ENCODE measurements around the gene HIVEP3. TPM values are rescaled to one million over a fixed set of nuclear protein-coding genes. Genes with fewer than 3 reads are reported as not detected.

HIVEP3 gene
- total RNA-seq, 4 donors from 2014 or later: 3.2 to 11.0 (median 4.2) TPM

GRCh38 chr1:41476807-41477361, 441.8 kb downstream of the HIVEP3 start:
- H3K4me1 ChIP-seq: peaks cover 36 to 67% (median 37%) of the 10 kb centered on the region in 3 donors

DNA sequence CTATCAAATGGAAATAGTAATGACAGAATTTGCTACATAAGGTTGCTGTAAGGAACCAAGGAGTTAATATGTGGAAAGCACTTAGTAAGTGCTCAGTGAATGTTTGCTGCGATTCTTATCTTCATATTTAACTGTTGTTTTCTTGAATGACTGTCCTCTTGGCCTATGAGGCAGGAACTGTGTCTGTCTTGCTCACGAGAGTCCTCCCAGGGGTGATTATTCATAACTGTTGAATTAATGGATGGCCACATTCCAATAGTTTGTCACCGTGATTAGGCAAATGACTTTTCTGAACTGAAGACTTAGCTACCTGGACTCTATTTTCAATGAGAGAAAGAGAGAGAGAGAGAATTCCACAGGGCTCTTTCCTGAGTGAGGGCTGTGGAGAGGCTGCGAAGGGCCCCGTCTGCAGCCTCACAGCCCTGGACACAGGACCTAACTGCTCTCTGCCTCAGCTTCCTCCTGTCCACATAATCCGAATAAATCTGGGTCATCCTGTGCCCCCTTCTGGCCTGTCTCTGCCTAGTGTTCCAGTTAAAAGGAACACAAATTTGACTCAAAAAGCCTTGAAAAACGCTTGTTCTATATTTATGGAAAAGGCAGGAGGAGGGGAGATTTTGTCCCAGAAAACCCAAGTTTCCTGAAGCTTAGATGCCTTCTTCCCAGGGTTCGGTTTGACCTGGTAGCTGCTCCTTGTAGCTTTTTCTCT, 442.7 kb downstream of the HIVEP3 start:
- Histone ChIP-seq H3K27me3 (no peaks in the 10 kb centered on the region), H3K9me3 (no peaks in the 10 kb centered on the region), H3K4me1 (peaks cover 36 to 65% (median 36%) of the 10 kb centered on the region in 3 donors), H3K4me3 (no peak overlapping the region), H3K36me3 (no peaks in the 10 kb centered on the region), H3K27ac (peak overlapping the region in 3 of 4 donors; percentile 71 to 77 (median 72))
- no peak for DNase-seq
- intact Hi-C loops (cut with DNase I): no loop called here
- TF ChIP-seq POLR2A (IDR thresholded peaks at IDR 0.05): no peak
- TF ChIP-seq, protein P1, sequence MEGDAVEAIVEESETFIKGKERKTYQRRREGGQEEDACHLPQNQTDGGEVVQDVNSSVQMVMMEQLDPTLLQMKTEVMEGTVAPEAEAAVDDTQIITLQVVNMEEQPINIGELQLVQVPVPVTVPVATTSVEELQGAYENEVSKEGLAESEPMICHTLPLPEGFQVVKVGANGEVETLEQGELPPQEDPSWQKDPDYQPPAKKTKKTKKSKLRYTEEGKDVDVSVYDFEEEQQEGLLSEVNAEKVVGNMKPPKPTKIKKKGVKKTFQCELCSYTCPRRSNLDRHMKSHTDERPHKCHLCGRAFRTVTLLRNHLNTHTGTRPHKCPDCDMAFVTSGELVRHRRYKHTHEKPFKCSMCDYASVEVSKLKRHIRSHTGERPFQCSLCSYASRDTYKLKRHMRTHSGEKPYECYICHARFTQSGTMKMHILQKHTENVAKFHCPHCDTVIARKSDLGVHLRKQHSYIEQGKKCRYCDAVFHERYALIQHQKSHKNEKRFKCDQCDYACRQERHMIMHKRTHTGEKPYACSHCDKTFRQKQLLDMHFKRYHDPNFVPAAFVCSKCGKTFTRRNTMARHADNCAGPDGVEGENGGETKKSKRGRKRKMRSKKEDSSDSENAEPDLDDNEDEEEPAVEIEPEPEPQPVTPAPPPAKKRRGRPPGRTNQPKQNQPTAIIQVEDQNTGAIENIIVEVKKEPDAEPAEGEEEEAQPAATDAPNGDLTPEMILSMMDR (IDR thresholded peaks at IDR 0.05): no peak
- WGBS, 2 donors: 42 to 53% methylated on average over 4 to 7 of the region's 8 CpGs

More at GRCh38 chr1:41476807-41477361, 441.8 kb downstream of the HIVEP3 start:
- Histone ChIP-seq H3K9me3 (no peaks in the 10 kb centered on the region), H3K36me3 (no peaks in the 10 kb centered on the region), H3K4me3 (no peak overlapping the region), H3K27me3 (no peaks in the 10 kb centered on the region), H3K27ac (peak overlapping the region; percentile 29 to 77 (median 72))
- no peak for TF ChIP-seq POLR2A (IDR thresholded peaks at IDR 0.05)
- TF ChIP-seq, protein P1 (IDR thresholded peaks at IDR 0.05): no peak
- DNase-seq: no peak
- WGBS, 2 donors: 51 to 60% methylated on average over 3 to 11 of the region's 11 CpGs
- intact Hi-C loops (cut with DNase I): no loop called here

- Histone ChIP-seq H3K9me3 (no peaks in the 10 kb centered on the region), H3K27ac (peak overlapping the region in 3 of 4 donors; percentile 71 to 77 (median 72)), H3K4me3 (no peak overlapping the region), H3K36me3 (no peaks in the 10 kb centered on the region), H3K4me1 (peaks cover 36 to 65% (median 36%) of the 10 kb centered on the region in 3 donors), H3K27me3 (no peaks in the 10 kb centered on the region)
- WGBS, 2 donors: 60 to 86% methylated on average over 1 to 3 of the region's 4 CpGs
- DNase-seq: no peak
- TF ChIP-seq, protein P1 (IDR thresholded peaks at IDR 0.05): no peak
- no peak for TF ChIP-seq POLR2A (IDR thresholded peaks at IDR 0.05)
- intact Hi-C loops (cut with DNase I): no loop called here
These were observed 443.4 kb downstream of the HIVEP3 start for GRCh38 chr1:41475346-41475745.

DNA sequence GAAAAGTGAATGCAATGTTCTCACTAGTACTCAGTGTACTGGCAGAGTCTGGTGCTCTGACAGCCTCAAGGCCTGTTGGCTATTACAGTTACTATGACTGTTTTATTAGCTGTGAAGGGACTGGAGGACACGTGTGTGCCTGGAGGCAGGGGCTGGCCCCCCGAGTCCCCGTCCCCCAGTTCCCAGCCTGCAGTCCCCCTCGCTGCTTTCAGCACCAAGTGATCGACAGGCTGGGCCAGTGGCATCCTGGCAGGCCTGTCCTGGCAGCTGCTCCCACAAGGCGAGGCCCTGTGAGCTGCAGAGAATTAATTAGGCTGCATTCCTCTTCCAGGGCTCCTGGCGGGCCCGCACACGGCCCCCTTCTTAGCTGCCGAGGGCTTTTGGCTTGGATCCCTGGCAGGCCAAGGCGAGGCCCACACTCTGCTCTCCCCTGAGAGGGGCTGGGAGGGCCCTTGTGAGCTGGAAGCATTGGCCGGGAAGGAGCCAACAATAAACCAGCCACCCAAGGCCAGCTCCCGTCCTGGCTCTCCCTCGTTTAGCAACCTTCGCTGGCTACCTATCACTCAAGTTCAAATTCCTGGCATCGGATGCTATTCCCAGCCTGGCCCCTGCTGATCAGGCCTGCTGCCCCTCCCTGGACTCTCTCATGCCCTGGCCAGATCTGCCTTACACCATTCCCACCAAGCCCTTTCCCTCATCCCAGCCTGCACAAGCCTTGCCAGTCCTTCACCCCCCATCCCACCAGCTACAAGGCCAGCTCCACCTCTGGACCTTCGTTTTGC, 444.0 kb downstream of the HIVEP3 start:
- H3K4me3 ChIP-seq: no peak overlapping the region
- DNase-seq: no peak
- H3K9me3 ChIP-seq: no peaks in the 10 kb centered on the region
- WGBS, 2 donors: 45 to 56% methylated on average over 5 to 17 of the region's 17 CpGs
- no peaks in the 10 kb centered on the region for H3K36me3 ChIP-seq
- H3K4me1 ChIP-seq: peaks cover 36 to 63% (median 36%) of the 10 kb centered on the region in 3 donors
- no peaks in the 10 kb centered on the region for H3K27me3 ChIP-seq
- peak overlapping the region; percentile 41 to 77 (median 72) for H3K27ac ChIP-seq
- TF ChIP-seq, protein P1 (IDR thresholded peaks at IDR 0.05): peak in 1 of 6 experiments; percentile 7
- no peak for TF ChIP-seq POLR2A (IDR thresholded peaks at IDR 0.05)
- intact Hi-C loops (cut with DNase I): no loop called here

Measured in esophagus squamous epithelium (tissue), 5 donors.